CD4-positive, alpha-beta T cell (primary cell): ENCODE data around the gene PRX. TPM values are rescaled to one million over a fixed set of nuclear protein-coding genes. Genes with fewer than 3 reads are reported as not detected.
A peak's percentile ranks its signal among the peaks of the same experiment; 100 is the strongest.

Experiments
- ATAC-seq: fragments of 200-7000 bp; cut with Tn5 transposase; one replicate; pipeline ENCODE4 v1.10.0; 2022; ENCODE audit warnings: mild to moderate bottlenecking; ENCODE audit not compliant: poor library complexity
- CTCF ChIA-PET: fragments of 350-600 bp; sonication (Branson Sonifier 250); formaldehyde crosslinking; loops from one replicate; lab custom pipeline; 2021; ENCODE audit warnings: antibody characterized with exemption, inconsistent platforms; lab: Charles Lee
- POLR2A ChIA-PET: fragments of 350-600 bp; sonication (Branson Sonifier 250); formaldehyde crosslinking; loops from one replicate; lab custom pipeline; 2021; ENCODE audit warnings: antibody characterized with exemption, inconsistent platforms; lab: Charles Lee
- DNase-seq, 14 experiments: peaks; one replicate each; pipeline ENCODE4 v3.0.0-alpha.2; 2013 to 2020; ENCODE audit warnings: mixed read lengths in 2 of 14
- H3K27ac ChIP-seq, 2 donors: one replicate each; pipeline versions ENCODE4 v1.5.1 to v1.7.0; 2013; ENCODE audit warnings: low read length in 2 of 2, low read depth in 1 of 2, mild to moderate bottlenecking in 1 of 2
- H3K27me3 ChIP-seq, 2 experiments: 1 replicate in 1 of 2; 2 replicates in 1 of 2; pipeline versions ENCODE4 v1.6.1 to v1.7.0; 2013; ENCODE audit warnings: low read length in 2 of 2, control low read depth in 1 of 2, mild to moderate bottlenecking in 1 of 2, moderate library complexity in 1 of 2; ENCODE audit not compliant: insufficient read depth in 2 of 2, control insufficient read depth in 1 of 2
- H3K36me3 ChIP-seq: one replicate; pipeline ENCODE4 v1.6.1; 2013; ENCODE audit warnings: low read length, control low read depth; ENCODE audit not compliant: insufficient read depth
- H3K4me1 ChIP-seq: one replicate; pipeline ENCODE4 v1.6.1; 2013; ENCODE audit warnings: low read length, control low read depth; ENCODE audit not compliant: insufficient read depth
- H3K4me3 ChIP-seq: one replicate; pipeline ENCODE4 v1.5.1; 2013; ENCODE audit warnings: mild to moderate bottlenecking, low read length, moderate library complexity
- H3K9me3 ChIP-seq, 2 experiments: 1 replicate in 1 of 2; 2 replicates in 1 of 2; pipeline versions ENCODE4 v1.6.1 to v1.7.0; 2013; ENCODE audit warnings: low read length in 2 of 2, mild to moderate bottlenecking in 2 of 2, control low read depth in 1 of 2, moderate library complexity in 1 of 2; ENCODE audit not compliant: control insufficient read depth in 1 of 2, insufficient read depth in 1 of 2
- H3K27ac Mint-ChIP-seq: one replicate; pipeline ENCODE4 v1.8.0; 2020; ENCODE audit warnings: mixed read lengths
- H3K27me3 Mint-ChIP-seq: one replicate; pipeline ENCODE4 v1.8.0; 2021; ENCODE audit warnings: mixed read lengths
- H3K36me3 Mint-ChIP-seq: one replicate; pipeline ENCODE4 v1.8.0; 2021; ENCODE audit warnings: low read depth, mixed read lengths
- H3K4me1 Mint-ChIP-seq: one replicate; pipeline ENCODE4 v1.8.0; 2021; ENCODE audit warnings: low read depth, mixed read lengths
- H3K4me3 Mint-ChIP-seq: one replicate; pipeline ENCODE4 v1.8.0; 2020; ENCODE audit warnings: mild to moderate bottlenecking, mixed read lengths
- H3K9me3 Mint-ChIP-seq: one replicate; pipeline ENCODE4 v1.8.0; 2020; ENCODE audit warnings: mixed read lengths
- intact Hi-C, 2 experiments: fragments of 100-400 bp; cut with DNase I in 1 of 2; cut with micrococcal nuclease in 1 of 2; formaldehyde crosslinking; loops; one replicate each; pipeline versions ENCODE4 v1.15.1 to v1.9.0; 2023 to 2025; cut with DNase I, micrococcal nuclease
- total RNA-seq, 174 experiments: library from RNA in 2 of 174; stranded (reverse) in 2 of 174; gene quantifications; one replicate each; pipeline ENCODE4 v1.2.3 and lab custom pipeline; 2021 to 2026
- TF ChIP-seq, protein P1 (sequence below): fragments of 200-600 bp; IDR thresholded peaks from one replicate; pipeline ENCODE4 v1.8.0; 2022; ENCODE audit warnings: antibody characterized with exemption, mild to moderate bottlenecking

Gene PRX
- total RNA-seq, 2 experiments from 2014 or later: 1.5 TPM

DNA sequence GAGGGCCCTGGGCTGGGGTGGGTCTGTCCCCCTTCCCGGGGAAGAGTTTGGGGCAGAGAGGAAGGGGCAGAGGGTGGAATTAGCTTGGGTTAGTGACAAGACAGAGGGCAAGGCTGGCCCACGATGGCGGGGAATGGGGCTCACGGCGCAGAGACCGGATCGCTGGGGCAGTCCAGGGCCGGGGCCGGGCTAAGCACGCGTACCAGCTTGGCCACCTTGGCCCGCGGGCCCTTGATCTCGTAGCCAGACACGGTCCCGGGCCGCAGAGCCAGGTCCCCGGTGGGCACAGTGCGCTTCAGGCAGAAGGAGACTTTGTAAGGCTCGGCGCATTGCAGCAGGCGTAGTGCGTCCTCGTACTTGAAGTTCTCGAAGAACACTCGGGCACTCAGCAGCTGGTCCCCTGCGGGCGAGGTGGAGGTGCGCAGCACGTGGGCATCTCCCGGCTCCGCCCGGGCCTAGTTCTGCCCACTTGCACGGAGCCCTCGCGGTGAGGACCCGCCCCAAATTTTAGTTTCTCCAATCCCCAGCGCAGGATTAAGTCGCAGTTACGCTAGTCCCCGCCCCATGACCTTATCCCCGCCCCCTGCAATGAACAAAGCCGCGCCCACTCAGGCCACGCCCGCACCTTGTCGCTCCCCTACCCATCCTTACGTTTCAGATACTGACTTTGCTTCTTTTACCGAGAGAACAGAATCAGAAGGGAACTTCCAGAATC, 14.6 kb downstream of the PRX start:
- Mint-ChIP-seq H3K27ac (no peak overlapping the region), H3K27me3 (no peaks in the 10 kb centered on the region), H3K36me3 (peaks cover 1% of the 10 kb centered on the region), H3K4me3 (peak overlapping the region; percentile 55), H3K9me3 (no peaks in the 10 kb centered on the region), H3K4me1 (peaks cover 26% of the 10 kb centered on the region)
- peak; percentile 84 for ATAC-seq
- no peaks in the 10 kb centered on the region for H3K36me3 ChIP-seq
- no peaks in the 10 kb centered on the region for H3K9me3 ChIP-seq
- ChIA-PET POLR2A (no interaction called here), CTCF (no interaction called here)
- no peak overlapping the region for H3K27ac ChIP-seq
- TF ChIP-seq, protein P1, sequence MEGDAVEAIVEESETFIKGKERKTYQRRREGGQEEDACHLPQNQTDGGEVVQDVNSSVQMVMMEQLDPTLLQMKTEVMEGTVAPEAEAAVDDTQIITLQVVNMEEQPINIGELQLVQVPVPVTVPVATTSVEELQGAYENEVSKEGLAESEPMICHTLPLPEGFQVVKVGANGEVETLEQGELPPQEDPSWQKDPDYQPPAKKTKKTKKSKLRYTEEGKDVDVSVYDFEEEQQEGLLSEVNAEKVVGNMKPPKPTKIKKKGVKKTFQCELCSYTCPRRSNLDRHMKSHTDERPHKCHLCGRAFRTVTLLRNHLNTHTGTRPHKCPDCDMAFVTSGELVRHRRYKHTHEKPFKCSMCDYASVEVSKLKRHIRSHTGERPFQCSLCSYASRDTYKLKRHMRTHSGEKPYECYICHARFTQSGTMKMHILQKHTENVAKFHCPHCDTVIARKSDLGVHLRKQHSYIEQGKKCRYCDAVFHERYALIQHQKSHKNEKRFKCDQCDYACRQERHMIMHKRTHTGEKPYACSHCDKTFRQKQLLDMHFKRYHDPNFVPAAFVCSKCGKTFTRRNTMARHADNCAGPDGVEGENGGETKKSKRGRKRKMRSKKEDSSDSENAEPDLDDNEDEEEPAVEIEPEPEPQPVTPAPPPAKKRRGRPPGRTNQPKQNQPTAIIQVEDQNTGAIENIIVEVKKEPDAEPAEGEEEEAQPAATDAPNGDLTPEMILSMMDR: no peak
- H3K4me3 ChIP-seq: no peak overlapping the region
- H3K4me1 ChIP-seq: peaks cover 20% of the 10 kb centered on the region
- peak; percentile 42 to 84 (median 60) for DNase-seq
- no peaks in the 10 kb centered on the region for H3K27me3 ChIP-seq
- intact Hi-C loops: no loop called here

DNA sequence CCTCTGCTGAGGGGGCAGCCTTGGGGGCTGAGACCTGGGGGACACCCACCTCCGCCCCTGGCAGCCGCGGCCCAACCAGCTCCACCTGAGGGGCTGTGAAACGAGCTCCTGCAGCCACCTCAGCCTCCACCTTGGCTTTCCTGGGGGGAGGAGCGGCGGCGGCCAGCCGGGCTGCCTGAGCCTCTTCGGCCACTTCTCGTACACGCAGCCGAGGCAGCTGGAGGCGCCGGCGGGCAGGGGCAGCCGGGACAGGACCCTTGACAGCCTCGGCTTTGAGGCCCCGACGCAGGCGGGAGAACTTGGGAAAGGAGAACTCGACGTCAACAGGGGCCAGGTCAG, 15.6 kb downstream of the PRX start:
- DNase-seq: no peak
- peaks cover 10% of the 10 kb centered on the region for H3K4me1 ChIP-seq
- POLR2A ChIA-PET: no interaction called here

DNA sequence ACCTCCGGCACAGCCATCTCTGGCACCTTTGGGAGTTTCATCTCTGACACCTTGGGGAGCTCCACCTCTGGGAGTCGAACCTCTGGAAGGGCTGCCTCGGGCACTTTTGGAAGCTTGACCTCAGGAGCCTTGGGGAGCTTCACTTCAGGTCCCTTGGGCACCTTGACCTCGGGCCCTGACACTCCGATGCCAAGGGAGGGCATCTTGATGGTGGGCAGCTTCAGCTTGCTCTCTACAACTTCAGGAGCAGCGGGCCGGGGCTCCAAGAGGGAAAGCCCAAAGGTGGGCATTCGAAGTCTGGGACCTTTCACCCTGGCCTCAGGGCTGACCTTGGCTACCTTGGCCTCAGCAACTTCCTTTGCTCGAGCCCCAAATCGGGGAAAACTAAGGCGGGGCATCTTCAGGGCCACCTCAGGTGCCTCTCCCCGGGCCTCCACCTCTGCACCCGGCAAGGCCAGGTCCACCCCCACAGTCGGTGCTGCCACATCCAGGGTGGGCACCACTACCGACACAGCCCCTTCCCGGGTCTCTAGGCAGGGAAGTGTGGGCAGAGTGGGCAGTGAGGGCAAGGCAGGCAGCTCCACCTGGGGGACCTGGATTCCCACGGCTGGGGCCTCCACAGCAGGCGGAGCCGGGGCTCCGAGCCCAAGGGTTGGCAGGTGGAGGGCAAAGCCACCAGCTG, 16.2 kb downstream of the PRX start:
- no peaks in the 10 kb centered on the region for H3K9me3 ChIP-seq
- no peaks in the 10 kb centered on the region for H3K9me3 Mint-ChIP-seq
- CTCF ChIA-PET: no interaction called here
- H3K4me1 ChIP-seq: peaks cover 9% of the 10 kb centered on the region
- TF ChIP-seq, protein P1: no peak
- no peak overlapping the region for H3K27ac Mint-ChIP-seq
- H3K4me3 ChIP-seq: no peak overlapping the region
- no peaks in the 10 kb centered on the region for H3K27me3 ChIP-seq
- no peak for ATAC-seq
- peaks cover 16% of the 10 kb centered on the region for H3K4me1 Mint-ChIP-seq
- H3K36me3 Mint-ChIP-seq: no peaks in the 10 kb centered on the region
- POLR2A ChIA-PET: interaction anchor here (1.5 kb wide), 1 partner anchor 49 kb away, joined by 3 read pairs; the partner anchor contains the start of gene C19orf47
- intact Hi-C loops: no loop called here
- H3K4me3 Mint-ChIP-seq: no peak overlapping the region
- no peaks in the 10 kb centered on the region for H3K27me3 Mint-ChIP-seq
- no peak overlapping the region for H3K27ac ChIP-seq
- peak in 1 of 14 experiments; percentile 20 for DNase-seq
- H3K36me3 ChIP-seq: no peaks in the 10 kb centered on the region

More for the DNA sequence above, 15.6 kb downstream of the PRX start:
- Histone ChIP-seq H3K27ac (no peak overlapping the region), H3K4me3 (no peak overlapping the region), H3K36me3 (no peaks in the 10 kb centered on the region), H3K27me3 (no peaks in the 10 kb centered on the region), H3K9me3 (no peaks in the 10 kb centered on the region)
- no peaks in the 10 kb centered on the region for H3K27me3 Mint-ChIP-seq
- TF ChIP-seq, protein P1: no peak
- peaks cover 16% of the 10 kb centered on the region for H3K4me1 Mint-ChIP-seq
- intact Hi-C loops: no loop called here
- H3K27ac Mint-ChIP-seq: no peak overlapping the region
- no peaks in the 10 kb centered on the region for H3K36me3 Mint-ChIP-seq
- H3K9me3 Mint-ChIP-seq: no peaks in the 10 kb centered on the region
- H3K4me3 Mint-ChIP-seq: no peak overlapping the region
- no peak for ATAC-seq
- CTCF ChIA-PET: no interaction called here
